MM.1S (cell line): Measurements from ENCODE around the gene EMP2.

Source experiments
- DNase-seq: peaks from one replicate; pipeline ENCODE4 v3.0.0-alpha.2; 2015
- H2AFZ ChIP-seq: fragments of 300-600 bp; sonication (generic); 2 replicates; pipeline ENCODE4 v1.6.0; 2016; ENCODE audit warnings: antibody characterized with exemption, low read length
- H3F3A ChIP-seq: fragments of 300-600 bp; sonication (generic); 2 replicates; pipeline ENCODE4 v1.6.1; 2016; ENCODE audit warnings: mild to moderate bottlenecking, antibody characterized with exemption, low read length, moderate library complexity, mixed read lengths; ENCODE audit not compliant: insufficient read depth
- H3K27ac ChIP-seq: fragments of 300-600 bp; sonication (generic); 2 replicates; pipeline ENCODE4 v1.5.1; 2016; ENCODE audit warnings: mild to moderate bottlenecking, low read length
- H3K27me3 ChIP-seq: fragments of 300-600 bp; sonication (generic); replicated peaks from 2 replicates; pipeline ENCODE4 v1.6.0; 2016; ENCODE audit warnings: low read length; ENCODE audit not compliant: insufficient read depth
- H3K36me3 ChIP-seq: fragments of 300-600 bp; sonication (generic); replicated peaks from 2 replicates; pipeline ENCODE4 v1.6.1; 2016; ENCODE audit warnings: mild to moderate bottlenecking, low read length, mixed read lengths; ENCODE audit not compliant: insufficient read depth
- H3K4me1 ChIP-seq: fragments of 300-600 bp; sonication (generic); 2 replicates; pipeline ENCODE4 v1.6.1; 2016; ENCODE audit warnings: low read length, mixed read lengths
- H3K4me2 ChIP-seq: fragments of 300-600 bp; sonication (generic); 2 replicates; pipeline ENCODE4 v1.6.0; 2016; ENCODE audit warnings: low read depth, low read length
- H3K4me3 ChIP-seq: fragments of 300-600 bp; sonication (generic); 2 replicates; pipeline ENCODE4 v1.5.1; 2016; ENCODE audit warnings: low read length, mixed read lengths
- H3K79me2 ChIP-seq: fragments of 300-600 bp; sonication (generic); 2 replicates; pipeline ENCODE4 v1.6.1; 2016; ENCODE audit warnings: mixed run types, low read length, mixed read lengths
- H3K9ac ChIP-seq: fragments of 300-600 bp; sonication (generic); 2 replicates; pipeline ENCODE4 v1.6.1; 2016; ENCODE audit warnings: low read length, mixed read lengths
- H3K9me2 ChIP-seq: fragments of 300-600 bp; sonication (generic); replicated peaks from 2 replicates; pipeline ENCODE4 v1.6.1; 2016; ENCODE audit warnings: mild to moderate bottlenecking, low read length, mixed read lengths; ENCODE audit not compliant: insufficient read depth
- H3K9me3 ChIP-seq: fragments of 300-600 bp; sonication (generic); replicated peaks from 2 replicates; pipeline ENCODE4 v1.6.1; 2016; ENCODE audit warnings: mild to moderate bottlenecking, low read length, mixed read lengths; ENCODE audit not compliant: insufficient read depth
- H4K20me1 ChIP-seq: fragments of 300-600 bp; sonication (generic); 2 replicates; pipeline ENCODE4 v1.6.1; 2016; ENCODE audit warnings: mild to moderate bottlenecking, low read length, moderate library complexity, mixed read lengths; ENCODE audit not compliant: insufficient read depth
- CTCF ChIP-seq: fragments of 300-600 bp; sonication (generic); IDR thresholded peaks from 2 replicates; pipeline ENCODE4 v1.5.1; 2016; ENCODE audit warnings: antibody characterized with exemption, low read length, mixed read lengths
- EZH2 ChIP-seq: fragments of 300-600 bp; sonication (generic); optimal IDR thresholded peaks from 2 replicates; pipeline ENCODE3; 2017; ENCODE audit warnings: low read depth, mild to moderate bottlenecking, antibody characterized with exemption, low read length, mixed read lengths
- EZH2phosphoT487 ChIP-seq: fragments of 300-600 bp; sonication (generic); IDR thresholded peaks from 2 replicates; pipeline ENCODE4 v1.6.1; 2018; ENCODE audit warnings: antibody characterized with exemption, low read length

Gene EMP2

GRCh38 chr16:10571354-10571753 is 9.0 kb downstream of the EMP2 start:
- Histone ChIP-seq H3K9me2 (no peaks in the 10 kb centered on the region), H3K36me3 (no peaks in the 10 kb centered on the region), H3F3A (no peaks in the 10 kb centered on the region), H3K4me3 (no peak overlapping the region), H2AFZ (no peak overlapping the region), H3K9ac (no peak overlapping the region), H3K4me2 (no peak overlapping the region), H3K4me1 (no peaks in the 10 kb centered on the region), H3K9me3 (no peaks in the 10 kb centered on the region), H3K79me2 (peaks cover 8% of the 10 kb centered on the region), H3K27me3 (no peaks in the 10 kb centered on the region), H3K27ac (no peak overlapping the region), H4K20me1 (no peaks in the 10 kb centered on the region)
- no peak for DNase-seq
- TF ChIP-seq EZH2 = no peak
- TF ChIP-seq CTCF = no peak

GRCh38 chr16:10569621-10570020 is 10.8 kb downstream of the EMP2 start:
- H3K4me2 ChIP-seq = no peak overlapping the region
- no peaks in the 10 kb centered on the region; the same call in none of the 2 replicates for H3K79me2 ChIP-seq
- no peaks in the 10 kb centered on the region for H3K9me2 ChIP-seq
- no peak overlapping the region for H3K9ac ChIP-seq
- no peaks in the 10 kb centered on the region for H3K27me3 ChIP-seq
- no peaks in the 10 kb centered on the region for H3K36me3 ChIP-seq
- DNase-seq = no peak
- H2AFZ ChIP-seq = no peak overlapping the region
- H3F3A ChIP-seq = no peaks in the 10 kb centered on the region
- TF ChIP-seq CTCF (no peak), EZH2phosphoT487 (no peak), EZH2 (no peak)
- H3K4me1 ChIP-seq = no peaks in the 10 kb centered on the region
- no peaks in the 10 kb centered on the region for H4K20me1 ChIP-seq
- H3K27ac ChIP-seq = no peak overlapping the region
- no peak overlapping the region for H3K4me3 ChIP-seq
- H3K9me3 ChIP-seq = no peaks in the 10 kb centered on the region

- H3K9ac ChIP-seq = no peak overlapping the region
- H3K36me3 ChIP-seq = no peaks in the 10 kb centered on the region
- no peaks in the 10 kb centered on the region; the same call in none of the 2 replicates for H3K79me2 ChIP-seq
- H4K20me1 ChIP-seq = no peaks in the 10 kb centered on the region
- no peak overlapping the region for H3K27ac ChIP-seq
- TF ChIP-seq EZH2 (no peak), CTCF (peak; percentile 11)
- H3F3A ChIP-seq = no peaks in the 10 kb centered on the region
- no peak overlapping the region for H3K4me2 ChIP-seq
- no peaks in the 10 kb centered on the region for H3K4me1 ChIP-seq
- no peak overlapping the region for H3K4me3 ChIP-seq
- no peak for DNase-seq
- H3K9me2 ChIP-seq = no peaks in the 10 kb centered on the region
- H3K9me3 ChIP-seq = no peaks in the 10 kb centered on the region
- no peaks in the 10 kb centered on the region for H3K27me3 ChIP-seq
- no peak overlapping the region for H2AFZ ChIP-seq
Observed at GRCh38 chr16:10566613-10567012, 13.8 kb downstream of the EMP2 start.

GRCh38 chr16:10565167-10565566 is 15.2 kb downstream of the EMP2 start:
- no peak for TF ChIP-seq CTCF
- TF ChIP-seq EZH2phosphoT487 = no peak
- TF ChIP-seq EZH2 = no peak
- no peaks in the 10 kb centered on the region for H4K20me1 ChIP-seq
- no peak overlapping the region for H2AFZ ChIP-seq
- no peak overlapping the region for H3K4me3 ChIP-seq
- peaks cover under 1% of the 10 kb centered on the region; the same call in 1 of the 2 replicates for H3K79me2 ChIP-seq
- no peak overlapping the region for H3K27ac ChIP-seq
- no peaks in the 10 kb centered on the region for H3K9me3 ChIP-seq
- no peak overlapping the region for H3K4me2 ChIP-seq
- no peaks in the 10 kb centered on the region for H3K4me1 ChIP-seq
- DNase-seq = no peak
- no peaks in the 10 kb centered on the region for H3K9me2 ChIP-seq
- no peaks in the 10 kb centered on the region for H3F3A ChIP-seq
- no peak overlapping the region for H3K9ac ChIP-seq
- H3K36me3 ChIP-seq = no peaks in the 10 kb centered on the region
- H3K27me3 ChIP-seq = no peaks in the 10 kb centered on the region
